GM11168 (cell line): ENCODE data around the gene REEP3.
"Not testable (repeated sequence)": the region's sequence is repeated elsewhere in the genome, so short reads cannot be mapped to it uniquely, and the experiment has no call there.

Experiments
- in situ Hi-C: fragments of 300-500 bp; cut with MboI; formaldehyde crosslinking; loops from one replicate; pipeline ENCODE4 v1.12.0; 2022; ENCODE audit warnings: low sequenced_read_pairs; ENCODE audit not compliant: unreplicated experiment

REEP3 gene

GRCh38 chr10:63651864-63652263 lies 130.7 kb downstream of the REEP3 start:
- in situ Hi-C loops, result no loop called here

DNA sequence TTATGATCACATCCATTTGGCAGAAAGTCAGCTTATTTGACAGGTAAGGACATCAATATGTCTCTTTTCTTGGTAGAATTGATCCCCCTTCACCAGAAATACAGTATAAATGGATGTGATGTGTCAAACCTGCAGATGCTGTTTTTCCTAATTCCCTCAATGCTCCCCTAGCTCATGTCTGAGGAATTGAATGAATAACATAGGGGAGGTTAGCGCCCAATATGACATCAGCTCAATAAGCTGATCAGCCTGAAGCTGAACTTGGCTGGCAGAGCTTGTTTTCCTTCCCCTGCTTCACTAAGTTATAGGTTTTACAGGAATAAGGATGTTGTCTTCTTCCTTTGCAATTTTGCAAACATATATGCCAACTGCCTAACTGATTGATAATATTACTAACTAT lies 132.5 kb downstream of the REEP3 start:
- in situ Hi-C loops, result no loop called here

GRCh38 chr10:63657761-63658160 lies 136.6 kb downstream of the REEP3 start:
- in situ Hi-C loops, result no loop called here

DNA sequence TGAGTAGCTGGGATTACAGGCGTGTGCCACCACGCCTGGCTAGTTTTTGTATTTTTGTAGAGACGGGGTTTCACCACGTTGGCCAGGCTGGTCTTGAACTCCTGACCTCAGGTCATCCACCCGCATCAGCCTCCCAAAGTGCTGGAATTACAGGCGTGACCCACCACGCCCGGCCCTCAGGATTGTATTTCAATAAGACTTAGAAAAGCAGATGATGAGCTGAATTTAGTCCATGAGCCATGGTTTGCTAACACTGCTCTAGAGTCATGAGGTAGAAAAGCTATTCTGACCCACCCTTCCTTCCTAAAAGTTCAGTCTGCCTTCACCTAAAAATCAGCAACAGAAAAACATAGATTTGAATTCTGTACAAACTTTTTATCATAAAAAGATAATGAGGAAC lies 139.7 kb downstream of the REEP3 start:
- in situ Hi-C loops, result not testable (repeated sequence)

- in situ Hi-C loops, result no loop called here
These were observed 140.1 kb downstream of the REEP3 start for GRCh38 chr10:63661347-63661746.

- in situ Hi-C loops, result no loop called here
These were observed 143.2 kb downstream of the REEP3 start for GRCh38 chr10:63664341-63664885.

- in situ Hi-C loops, result not testable (repeated sequence)
These were observed 143.9 kb downstream of the REEP3 start for GRCh38 chr10:63665006-63665580.

DNA sequence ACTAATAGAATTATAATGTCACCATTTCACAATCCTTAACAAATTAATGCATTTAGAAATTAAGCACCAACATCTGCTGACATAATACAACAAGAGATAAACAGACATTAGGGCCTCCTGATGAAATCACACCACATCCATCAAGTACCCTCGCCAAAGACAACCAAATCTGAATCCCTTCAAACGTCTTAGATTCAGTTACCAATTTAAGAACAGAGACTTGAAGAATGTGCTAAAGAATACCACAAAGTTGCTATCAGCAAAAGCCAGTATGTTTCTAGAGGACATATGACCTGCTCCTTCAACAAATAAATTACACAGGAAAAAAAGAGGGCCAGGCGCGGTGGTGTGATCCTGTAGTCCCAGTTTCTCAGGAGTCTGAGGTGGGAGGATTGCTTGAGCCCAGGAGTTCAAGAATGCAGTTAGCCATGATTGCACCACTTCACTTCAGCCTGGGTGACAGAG lies 144.5 kb downstream of the REEP3 start:
- in situ Hi-C loops, result no loop called here

DNA sequence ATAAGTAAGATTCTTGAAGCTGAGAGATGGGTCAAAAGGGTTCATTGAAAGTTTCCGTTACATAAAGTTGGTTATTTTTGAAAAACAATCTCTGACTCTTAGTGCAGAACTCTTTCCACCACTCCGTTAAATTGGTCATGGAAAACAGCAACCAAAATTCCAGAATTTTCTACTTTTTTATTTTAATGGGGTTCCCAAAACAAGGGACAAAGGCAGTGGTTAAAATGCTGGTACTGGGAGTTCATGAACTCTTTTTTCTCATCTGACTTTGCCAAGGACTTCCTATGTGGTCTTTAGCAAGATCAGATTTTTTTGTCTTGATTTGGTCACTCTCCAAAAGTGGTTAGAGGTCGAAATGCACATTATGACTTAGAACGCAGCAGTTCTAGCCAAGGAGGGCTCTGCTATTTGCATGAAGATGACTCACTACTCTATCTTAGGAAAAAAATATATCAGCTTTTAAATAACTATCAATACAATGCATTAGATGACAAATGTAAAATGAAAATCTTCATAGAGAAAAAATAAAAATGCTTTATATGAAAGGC lies 145.7 kb downstream of the REEP3 start:
- in situ Hi-C loops, result no loop called here

DNA sequence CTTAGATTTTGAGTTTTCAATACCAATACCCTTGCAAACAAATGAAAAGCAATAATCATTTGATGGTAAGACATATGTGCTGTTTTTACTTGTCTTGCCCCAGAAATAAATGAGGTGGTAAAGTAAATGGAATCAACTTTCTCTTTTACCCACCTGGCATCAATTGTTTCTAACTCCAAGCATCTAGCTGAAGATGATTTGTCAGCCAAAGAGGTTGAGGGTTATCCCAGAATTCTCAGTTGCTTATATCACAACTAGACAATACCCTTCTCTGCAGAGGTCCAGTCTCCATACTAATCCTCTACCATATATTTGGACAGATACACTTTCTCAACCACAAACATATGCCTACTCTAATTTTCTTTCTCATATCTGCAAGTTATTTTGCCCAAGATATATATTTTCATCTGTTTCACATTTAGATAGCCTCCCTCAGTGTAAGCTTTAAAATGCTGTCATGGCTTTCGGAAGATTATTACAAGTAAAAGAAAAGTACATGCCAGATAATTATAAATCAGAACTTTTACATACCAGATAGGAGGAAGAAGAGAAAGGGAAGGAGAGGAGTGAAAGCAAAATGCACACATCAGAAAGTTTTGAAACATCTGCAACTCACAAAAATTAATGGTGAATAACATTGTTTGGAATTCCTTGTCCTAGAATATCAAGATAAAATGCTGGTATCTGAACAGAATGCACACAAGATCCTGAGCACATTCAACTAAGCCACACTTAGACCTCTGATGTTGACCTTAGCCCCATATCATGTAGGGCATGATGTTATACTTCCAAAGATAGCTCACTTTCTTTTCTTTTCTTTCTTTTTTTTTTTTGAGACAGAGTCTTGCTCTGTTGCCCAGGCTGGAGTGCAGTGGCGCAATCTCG lies 146.6 kb downstream of the REEP3 start:
- in situ Hi-C loops, result no loop called here

DNA sequence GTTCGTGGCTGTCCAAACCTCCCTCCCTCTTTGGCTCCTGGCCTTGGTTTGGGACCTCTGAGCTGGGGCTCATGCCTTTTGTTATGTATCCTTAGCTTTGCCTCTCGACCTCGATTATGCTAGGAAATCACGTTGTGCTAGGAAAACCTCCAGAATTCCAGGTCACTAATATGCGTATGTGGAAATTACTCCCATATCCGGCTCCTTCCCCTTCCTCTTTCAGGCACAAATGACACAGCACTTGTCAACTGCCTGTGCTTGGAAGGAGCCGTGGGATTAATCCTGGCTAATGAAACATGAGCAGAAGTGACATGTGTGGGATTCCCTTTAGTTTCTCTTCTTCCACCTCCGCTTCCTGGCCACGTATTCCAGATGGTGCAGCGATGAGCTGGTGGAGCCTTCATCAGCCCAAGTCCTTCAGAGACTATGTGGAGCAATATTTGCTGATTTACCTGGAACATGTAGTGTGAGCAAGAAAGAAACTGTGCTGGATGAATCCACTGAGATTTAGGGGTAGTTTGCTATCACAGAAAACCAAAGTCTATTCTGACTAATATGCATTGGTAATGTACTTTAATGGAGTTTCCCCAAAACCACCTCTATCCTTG lies 149.2 kb downstream of the REEP3 start:
- in situ Hi-C loops, result no loop called here

DNA sequence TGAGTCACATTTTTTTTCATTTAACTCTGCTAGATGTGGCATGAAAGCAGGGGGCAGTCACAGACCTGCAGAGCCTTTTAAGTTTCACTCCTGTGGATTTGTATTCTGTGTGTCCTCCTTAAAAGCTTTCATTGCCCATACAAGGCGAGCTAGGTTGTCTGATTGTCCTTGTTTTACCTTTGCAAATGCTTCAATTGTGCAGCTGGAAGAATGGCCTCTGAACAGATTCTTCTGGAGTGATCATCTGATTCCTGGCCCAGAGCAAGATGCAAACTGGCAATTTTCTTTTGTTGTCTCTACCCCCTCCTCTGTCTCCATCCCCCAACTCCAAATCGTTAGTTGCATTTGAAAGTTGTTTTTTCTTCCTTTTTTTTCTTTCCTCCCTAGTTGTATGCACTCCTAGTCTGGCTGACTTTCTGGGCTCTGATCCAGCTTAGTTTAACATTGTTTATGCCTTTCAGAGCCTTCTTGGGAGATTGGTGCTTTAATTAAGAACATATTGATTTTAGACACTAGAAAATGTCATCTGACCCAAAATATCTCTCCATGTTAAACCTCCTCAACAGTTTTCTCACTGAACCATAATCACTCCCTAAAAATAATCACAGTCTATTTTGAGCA lies 150.2 kb downstream of the REEP3 start:
- in situ Hi-C loops, result no loop called here

DNA sequence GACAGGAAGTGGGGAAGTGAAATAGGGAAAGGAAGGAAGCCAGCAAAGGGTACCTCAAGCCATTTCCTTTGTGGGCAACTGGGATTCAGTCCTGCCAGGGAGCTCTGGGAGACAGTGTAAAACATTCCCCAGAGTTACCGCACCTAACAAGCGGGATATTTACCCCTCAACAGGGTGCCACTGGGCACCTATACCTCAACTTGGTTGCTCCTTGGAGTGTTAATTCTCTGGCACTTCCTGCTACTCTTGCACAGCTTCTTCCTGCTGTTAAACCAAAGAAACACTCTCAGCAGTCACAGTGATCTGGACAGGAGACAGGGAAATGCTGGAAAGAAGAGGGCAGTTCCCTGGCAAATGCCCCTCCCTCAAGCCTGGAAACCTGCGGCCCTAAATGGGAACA lies 151.3 kb downstream of the REEP3 start:
- in situ Hi-C loops, result no loop called here

- in situ Hi-C loops, result no loop called here
These were observed 152.0 kb downstream of the REEP3 start for GRCh38 chr10:63673246-63673645.

GRCh38 chr10:63673846-63674245 lies 152.6 kb downstream of the REEP3 start:
- in situ Hi-C loops, result no loop called here
